Measurements from ENCODE around the gene KLHL26.
"Not testable (repeated sequence)": the region's sequence is repeated elsewhere in the genome, so short reads cannot be mapped to it uniquely, and the experiment has no call there.

KLHL26 gene

DNA sequence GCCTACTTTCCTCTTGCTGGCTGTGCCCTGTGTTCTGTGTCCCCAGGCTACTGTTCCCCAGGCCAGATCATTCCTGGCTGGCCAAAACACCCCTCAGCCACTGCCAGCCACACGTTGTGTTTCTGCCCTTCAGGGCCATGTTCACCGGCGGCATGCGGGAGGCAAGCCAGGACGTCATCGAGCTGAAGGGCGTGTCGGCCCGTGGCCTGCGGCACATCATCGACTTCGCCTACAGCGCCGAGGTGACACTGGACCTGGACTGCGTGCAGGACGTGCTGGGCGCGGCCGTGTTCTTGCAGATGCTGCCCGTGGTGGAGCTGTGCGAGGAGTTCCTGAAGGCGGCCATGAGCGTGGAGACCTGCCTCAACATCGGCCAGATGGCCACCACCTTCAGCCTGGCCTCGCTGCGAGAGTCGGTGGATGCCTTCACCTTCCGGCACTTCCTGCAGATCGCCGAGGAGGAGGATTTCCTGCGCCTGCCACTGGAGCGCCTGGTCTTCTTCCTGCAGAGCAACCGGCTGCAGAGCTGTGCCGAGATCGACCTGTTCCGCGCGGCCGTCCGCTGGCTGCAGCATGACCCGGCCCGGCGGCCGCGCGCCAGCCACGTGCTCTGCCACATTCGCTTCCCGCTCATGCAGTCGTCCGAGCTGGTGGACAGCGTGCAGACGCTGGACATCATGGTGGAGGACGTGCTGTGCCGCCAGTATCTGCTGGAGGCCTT is 30.9 kb downstream of the KLHL26 start:
- DNase-seq: no peak

DNA sequence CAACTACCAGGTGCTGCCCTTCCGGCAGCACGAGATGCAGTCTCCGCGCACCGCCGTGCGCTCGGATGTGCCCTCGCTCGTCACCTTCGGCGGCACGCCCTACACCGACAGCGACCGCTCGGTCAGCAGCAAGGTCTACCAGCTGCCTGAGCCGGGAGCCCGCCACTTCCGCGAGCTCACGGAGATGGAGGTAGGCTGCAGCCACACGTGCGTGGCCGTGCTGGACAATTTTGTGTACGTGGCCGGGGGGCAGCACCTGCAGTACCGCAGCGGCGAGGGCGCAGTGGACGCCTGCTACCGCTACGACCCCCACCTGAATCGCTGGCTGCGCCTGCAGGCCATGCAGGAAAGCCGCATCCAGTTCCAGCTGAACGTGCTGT is 31.4 kb downstream of the KLHL26 start:
- no peak for DNase-seq

- DNase-seq: no peak
Observed at GRCh38 chr19:18668744-18669523, 32.1 kb downstream of the KLHL26 start.

- no peak for DNase-seq
Observed at GRCh38 chr19:18669524-18669817, 32.6 kb downstream of the KLHL26 start.

- no peak for DNase-seq
Observed at GRCh38 chr19:18669883-18670282, 33.1 kb downstream of the KLHL26 start.

- DNase-seq: no peak
Observed at GRCh38 chr19:18670312-18670711, 33.5 kb downstream of the KLHL26 start.

DNA sequence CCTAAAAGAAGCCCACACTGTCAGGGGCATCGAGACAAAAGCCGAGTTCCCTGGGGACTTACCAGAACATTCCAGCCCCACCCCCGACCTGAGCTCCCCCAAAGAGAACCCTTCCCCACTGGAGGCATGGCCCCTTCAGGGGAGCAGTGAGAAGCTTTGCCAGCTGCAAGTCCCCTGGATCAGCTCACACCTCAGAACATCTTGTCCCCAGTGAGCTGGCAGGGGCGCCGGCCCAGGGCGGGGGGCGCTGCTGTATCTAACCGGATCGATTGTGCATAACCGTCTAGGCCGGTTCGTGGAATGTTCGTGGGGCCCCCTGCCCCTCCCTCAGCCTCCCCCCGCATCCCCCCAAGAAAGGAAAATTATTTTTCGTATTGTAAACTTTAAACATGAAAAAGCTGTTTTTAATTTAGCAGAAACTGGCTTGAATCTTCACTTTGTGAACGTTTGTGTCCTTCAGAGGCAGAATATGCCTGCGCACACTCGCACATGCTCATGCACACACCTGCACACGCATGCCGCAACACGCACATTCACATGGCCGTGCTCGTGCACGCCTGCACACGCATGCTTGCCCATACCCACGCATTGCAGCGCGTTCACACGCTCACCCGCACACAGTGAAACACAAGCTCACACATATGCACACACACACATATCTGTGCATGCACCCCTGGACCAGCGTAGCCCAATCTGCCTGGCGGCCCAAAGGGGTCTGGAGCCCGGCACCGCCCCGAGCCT is 34.6 kb downstream of the KLHL26 start:
- DNase-seq: no peak

- DNase-seq: no peak
Observed at GRCh38 chr19:18672044-18672451, 35.2 kb downstream of the KLHL26 start.

DNA sequence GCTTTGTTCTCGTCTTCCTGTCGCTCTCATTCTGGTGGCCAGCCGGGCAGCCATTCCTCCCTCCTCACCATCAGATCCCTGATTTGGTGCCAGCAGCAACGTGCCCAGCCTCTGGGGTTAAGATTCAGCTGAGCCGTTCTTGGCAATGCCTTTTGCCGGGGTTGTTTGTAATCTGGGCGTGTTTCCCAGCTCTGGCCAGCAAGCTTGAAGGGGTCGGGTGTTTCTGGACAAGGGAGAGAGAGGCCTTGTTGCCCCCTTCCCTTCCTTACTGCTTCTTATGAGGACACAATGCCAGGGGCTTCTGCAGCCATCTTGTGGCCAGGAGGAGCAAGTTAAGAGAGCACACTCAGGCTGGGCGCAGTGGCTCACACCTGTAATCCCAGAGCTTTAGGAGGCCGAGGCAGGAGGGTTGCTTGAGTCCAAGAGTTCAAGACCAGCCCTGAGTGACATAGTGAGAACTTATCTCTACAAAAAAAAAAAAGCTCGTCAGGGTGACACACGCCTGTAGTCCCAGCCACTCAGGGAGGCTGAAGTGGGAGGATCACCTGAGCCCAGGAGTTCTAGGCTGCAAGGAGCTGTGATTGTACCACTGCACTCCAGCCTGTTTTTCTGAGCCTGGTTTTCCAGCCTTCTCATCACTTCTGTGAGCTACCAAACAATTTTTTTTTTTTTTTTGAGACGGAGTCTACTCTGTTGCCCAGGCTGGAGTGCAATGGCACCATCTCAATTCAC is 35.9 kb downstream of the KLHL26 start:
- no peak for DNase-seq

GRCh38 chr19:18674616-18675015 is 37.8 kb downstream of the KLHL26 start:
- no peak for DNase-seq

DNA sequence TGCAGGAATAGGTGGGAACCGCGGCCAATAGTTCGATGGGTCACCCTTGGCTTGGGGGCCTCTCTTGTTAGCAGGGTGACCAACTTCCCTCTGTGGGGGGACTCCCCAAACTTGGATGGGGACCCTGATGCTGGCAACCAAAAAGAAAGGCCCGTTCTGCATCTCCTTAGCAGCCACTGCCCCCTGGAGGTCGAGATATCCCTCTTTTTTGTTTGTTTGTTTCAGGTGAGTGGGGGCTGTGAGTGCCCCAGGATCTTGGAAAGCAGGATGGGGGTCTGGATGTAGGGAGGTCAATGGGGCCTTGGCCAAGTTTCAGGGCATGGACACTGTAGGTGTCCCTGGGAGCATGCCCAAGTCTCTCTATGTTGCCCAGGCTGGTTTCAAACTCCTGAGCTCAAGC is 39.0 kb downstream of the KLHL26 start:
- DNase-seq: no peak

DNA sequence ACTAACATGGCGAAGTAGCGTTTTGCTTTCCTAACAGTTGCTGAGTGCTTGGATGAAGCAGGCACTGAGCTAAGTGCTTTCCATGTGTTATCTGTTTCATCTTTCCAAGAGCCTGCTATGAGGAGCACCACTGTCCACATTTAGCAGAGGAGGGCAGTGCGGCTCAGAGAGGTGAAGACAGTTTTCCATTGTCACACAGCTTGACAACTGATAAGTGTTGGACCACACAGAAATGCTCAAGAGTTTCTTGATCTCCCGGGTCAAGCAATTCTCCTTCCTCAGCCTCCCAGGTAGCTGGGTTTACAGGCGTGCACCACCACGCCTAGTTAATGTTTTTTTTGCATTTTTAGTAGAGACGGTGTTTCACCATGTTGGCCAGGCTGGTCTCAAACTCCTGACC is 39.9 kb downstream of the KLHL26 start:
- DNase-seq: no peak

DNA sequence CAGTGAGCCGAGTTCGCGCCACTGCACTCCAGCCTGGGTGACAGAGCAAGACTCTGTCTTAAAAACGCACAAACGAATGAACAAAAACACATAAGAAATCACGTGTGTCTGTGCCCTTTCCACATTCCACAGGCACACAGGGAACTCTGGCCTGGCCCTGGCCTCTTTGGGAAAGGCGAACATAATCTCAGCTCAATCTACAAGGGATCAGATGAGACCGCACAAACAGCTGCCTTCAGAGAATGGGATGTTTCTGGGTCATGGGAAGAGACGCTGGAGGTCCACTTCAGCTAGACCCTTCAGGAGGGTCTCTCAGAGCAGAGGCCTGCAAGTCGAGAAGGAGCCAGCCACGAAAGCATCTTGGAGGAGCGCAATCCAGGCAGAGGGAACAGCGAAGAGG is 40.3 kb downstream of the KLHL26 start:
- DNase-seq: no peak

DNA sequence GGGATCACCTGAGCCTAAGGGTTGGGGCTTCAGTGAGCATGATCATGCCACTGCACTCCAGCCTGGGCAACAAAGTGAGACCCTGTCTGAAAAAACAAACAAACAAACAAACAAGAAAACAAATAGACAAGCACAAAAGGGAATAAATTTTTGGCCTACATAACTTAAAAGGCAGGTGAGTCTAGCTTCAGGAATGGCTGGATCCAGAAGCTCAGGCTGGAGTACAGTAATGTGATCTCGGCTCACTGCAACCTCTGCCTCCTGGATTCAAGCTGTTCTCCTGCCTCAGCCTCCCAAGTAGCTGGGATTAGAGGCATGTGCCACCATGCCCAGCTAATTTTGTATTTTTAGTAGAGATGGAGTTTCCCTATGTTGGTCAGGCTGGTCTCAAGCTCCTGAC is 43.3 kb downstream of the KLHL26 start:
- not testable (repeated sequence) for DNase-seq

- DNase-seq: no peak
Observed at GRCh38 chr19:18682807-18683108, 45.9 kb downstream of the KLHL26 start.

- DNase-seq: peak; percentile 55
Observed at GRCh38 chr19:18683109-18683957, 46.5 kb downstream of the KLHL26 start, which contains the start of gene CRTC1. CRTC1 (plus strand) TSS chr19:18683680; CDS start chr19:18683703, 23 bp downstream.

GRCh38 chr19:18683958-18684641 is 47.3 kb downstream of the KLHL26 start:
- DNase-seq: no peak

DNA sequence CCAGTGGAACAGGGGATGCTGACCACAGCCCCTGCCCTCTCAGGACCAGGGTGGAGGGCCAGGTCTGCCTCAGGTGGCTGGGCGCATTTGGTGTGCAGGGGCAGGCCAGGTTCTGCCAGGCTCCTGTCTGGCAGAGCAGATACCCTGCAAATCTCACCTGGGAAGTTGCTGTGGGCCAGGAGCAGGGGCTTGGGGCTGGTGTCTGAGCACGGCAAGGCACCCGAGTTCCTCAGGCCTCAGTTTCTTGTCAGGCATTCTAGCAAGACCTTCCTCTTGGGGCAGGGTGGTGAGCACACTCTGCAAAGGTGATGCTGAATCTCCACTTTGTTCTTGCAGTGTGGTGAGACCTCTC is 47.8 kb downstream of the KLHL26 start:
- no peak for DNase-seq

GRCh38 chr19:18685597-18686190 is 48.9 kb downstream of the KLHL26 start:
- DNase-seq: no peak

DNA sequence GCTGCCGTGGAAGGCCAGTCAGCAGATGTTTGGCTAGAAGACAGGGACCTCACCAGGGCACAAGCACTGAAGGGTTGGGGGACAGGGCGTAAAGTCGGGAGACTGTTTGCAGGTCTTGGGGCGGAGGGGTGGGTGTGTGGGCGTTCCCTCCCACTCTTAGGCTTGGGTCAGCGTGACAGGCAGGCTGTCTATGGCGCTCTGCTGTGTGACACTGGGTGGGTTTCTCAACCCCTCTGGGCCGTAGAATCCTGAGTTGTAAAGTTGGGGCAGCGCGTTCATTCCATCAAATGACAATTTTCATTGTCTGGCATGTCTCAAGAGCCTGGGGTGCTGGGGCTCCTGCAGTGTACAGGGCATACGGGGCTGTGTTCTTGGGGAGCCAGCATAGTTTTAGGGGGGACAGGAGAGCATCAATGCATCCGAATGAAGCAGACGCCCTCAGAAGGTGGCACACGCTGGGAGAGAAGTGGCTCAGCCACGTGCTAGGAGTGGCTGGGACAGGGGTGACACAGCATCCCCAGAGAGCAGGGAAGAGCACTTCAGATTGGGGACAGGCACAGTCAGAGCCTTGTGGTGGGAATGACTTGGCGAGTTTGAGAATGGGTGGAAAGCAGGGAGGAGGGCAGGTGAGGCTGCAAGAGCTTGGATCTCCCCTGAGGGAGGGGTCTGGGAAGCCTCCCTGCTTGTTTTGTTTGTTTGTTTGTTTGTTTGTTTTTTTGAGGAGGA is 51.1 kb downstream of the KLHL26 start:
- DNase-seq: no peak

DNA sequence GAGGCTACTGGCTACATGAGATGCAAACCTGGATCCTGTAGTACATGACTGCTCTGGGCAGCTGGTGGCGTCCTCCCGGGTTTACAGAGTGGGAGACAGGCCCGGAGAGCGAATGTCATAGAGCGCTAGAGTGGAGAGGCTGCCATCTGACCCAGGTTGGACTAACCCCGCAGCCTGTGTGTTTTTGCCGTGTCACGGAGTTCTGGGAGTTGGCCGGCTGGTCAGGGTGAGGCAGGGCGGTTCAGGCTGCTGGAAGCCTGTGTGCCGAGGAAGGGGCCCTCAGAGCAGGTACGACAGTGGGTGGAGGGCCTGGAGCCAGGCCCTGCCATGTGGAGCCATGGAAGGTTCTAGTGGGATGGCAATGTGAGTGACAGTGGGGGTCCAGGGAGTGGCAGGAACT is 59.2 kb downstream of the KLHL26 start:
- DNase-seq: no peak

Measured in NCI-H748 treated with DMSO at 0.1 percent for 48 hours (cell line).